Heart left ventricle (tissue), 16 donors: ENCODE data around the gene NACAD. TPM values are rescaled to one million over a fixed set of nuclear protein-coding genes. Genes with fewer than 3 reads are reported as not detected.
"Not testable (repeated sequence)": the region's sequence is repeated elsewhere in the genome, so short reads cannot be mapped to it uniquely, and the experiment has no call there.

Experiments used
- ATAC-seq, 4 donors: fragments of 200-7000 bp; cut with Tn5 transposase; one replicate each; pipeline ENCODE4 v1.9.1; 2020 to 2022; ENCODE audit warnings: moderate library complexity in 4 of 4, mild to moderate bottlenecking in 3 of 4, moderate number of reproducible peaks in 1 of 4
- DNase-seq, 5 donors: peaks; one replicate each; pipeline ENCODE4 v3.0.0-alpha.2; 2020
- H3K27ac ChIP-seq, 12 donors: fragments of 200-600 bp; sonication (generic) in 4 of 12; one replicate each; pipeline versions ENCODE4 v1.5.0 to v1.8.0; 2016 to 2022; ENCODE audit warnings: mild to moderate bottlenecking in 2 of 12
- H3K27me3 ChIP-seq, 9 donors: fragments of 200-600 bp; sonication (generic) in 2 of 9; one replicate each; pipeline versions ENCODE4 v1.5.1 to v1.8.0; 2016 to 2022; ENCODE audit warnings: mild to moderate bottlenecking in 3 of 9
- H3K36me3 ChIP-seq, 9 donors: fragments of 200-600 bp; sonication (generic) in 2 of 9; one replicate each; pipeline versions ENCODE4 v1.5.0 to v1.8.0; 2018 to 2022; ENCODE audit warnings: mild to moderate bottlenecking in 2 of 9
- H3K4me1 ChIP-seq, 12 donors: fragments of 200-600 bp; sonication (generic) in 4 of 12; one replicate each; pipeline versions ENCODE4 v1.5.0 to v1.8.0; 2016 to 2022; ENCODE audit warnings: mild to moderate bottlenecking in 3 of 12
- H3K4me3 ChIP-seq, 12 donors: fragments of 200-600 bp; sonication (generic) in 4 of 12; one replicate each; pipeline versions ENCODE4 v1.5.0 to v1.8.0; 2017 to 2022; ENCODE audit warnings: mild to moderate bottlenecking in 9 of 12, moderate library complexity in 4 of 12
- H3K9me3 ChIP-seq, 12 donors: fragments of 200-600 bp; sonication (generic) in 4 of 12; one replicate each; pipeline versions ENCODE4 v1.5.0 to v1.8.0; 2016 to 2022; ENCODE audit warnings: mild to moderate bottlenecking in 1 of 12
- POLR2A ChIP-seq, 2 donors: fragments of 450-650 bp; IDR thresholded peaks; one replicate each; pipeline ENCODE4 v1.6.1; 2017; ENCODE audit warnings: antibody characterized with exemption in 2 of 2, mild to moderate bottlenecking in 2 of 2, moderate library complexity in 2 of 2
- WGBS, 4 donors: extraction: QIAGEN DNeasy Blood & Tissue Kit in 2 of 4; methylation state at CpG; one replicate each; pipeline versions ENCODE4 v1.1.5 to v1.1.7; 2013 to 2018; 5-methylcytosine and 5-hydroxymethylcytosine counted together
- intact Hi-C, 10 donors: fragments of 100-400 bp; cut with DNase I; formaldehyde crosslinking; loops; one replicate each; pipeline versions ENCODE4 v1.11.1 to v1.14.2; 2022
- polyA plus RNA-seq, 2 donors: library from polyadenylated mRNA; stranded (reverse); fragments of 200-250 nt; gene quantifications; one replicate each; pipeline ENCODE4 v1.2.3, GENCODE V29; 2013
- total RNA-seq, 9 donors: library from RNA; depleted of rRNA in 2 of 9; stranded (reverse); fragments of >200 nt in 2 of 9; fragmentation: NEBNext Ultra II Directional in 3 of 9; extraction: Animal tissue kit (Norgen Biotek cat#: 25700) in 3 of 9; gene quantifications; one replicate each; pipeline versions ENCODE4 v1.1.0 to v1.2.4, GENCODE V29; 2016 to 2023
- TF ChIP-seq, protein P1 (sequence below), 12 donors: fragments of 200-600 bp; sonication (generic) in 4 of 12; IDR thresholded peaks; one replicate each; pipeline versions ENCODE4 v1.5.0 to v1.8.0; 2018 to 2022; ENCODE audit warnings: antibody characterized with exemption in 12 of 12, mild to moderate bottlenecking in 5 of 12
- donor health status: ischemic (EF 13 %, LVEDD 7.1; RV severe dilation, severe dysfunction).
- donor health status: healthy with polysubstance abuse.
- donor health status: DM: no; HTN: yes; CAD: no.
- donor health status: DM: no; HTN: no; CAD: no.
- donor health status: ischemic (EF 25% LVEDD 6.9; RV normal size, moderate dysfunction).
- donor health status: ischemic (EF 25% LVEDD 5.7; RV mildly dilated, moderate dysfunction).
- donor health status: healthy.
- donor health status: DM: yes; HTN: yes; CAD: no.
- donor health status: ischemic (EF 35%, LVEDD 5.7; RV mildly dilated, moderate dysfunction).
- donor health status: nonischemic (EF 11% LVEDD 7.7; RV severe dilation, severe dysfunction).
- donor health status: DM: yes; HTN: yes; CAD: no.
- donor health status: PGD.
- donor health status: ischemic (EF 29% LVEDD 5.4; RV normal size, mild dysfunction).
- donor health status: nonischemic (EF 23%, LVEDD 6.1; RV moderate dilation, normal function).

NACAD gene
- total and polyA plus RNA-seq, 11 donors: 1.9 to 16.3 (median 5.3) TPM

DNA sequence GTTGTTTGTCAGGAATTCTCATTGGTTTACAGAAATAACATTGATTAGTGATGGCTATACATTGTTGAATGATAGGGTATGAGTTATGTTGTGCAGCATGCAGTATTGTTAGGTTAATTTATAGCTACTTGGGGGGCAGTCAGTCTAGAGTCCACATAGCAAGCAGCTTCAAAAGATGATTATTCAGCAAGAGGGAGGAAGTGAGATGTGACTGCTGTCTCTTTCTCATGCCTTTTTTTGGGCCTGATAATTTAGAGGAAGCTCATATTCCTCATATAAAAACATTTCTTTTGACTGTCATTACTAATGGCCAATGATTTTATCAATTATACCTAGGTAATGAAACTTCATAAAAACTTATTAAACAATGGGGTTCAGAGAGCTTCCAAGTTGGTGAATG lies 26.2 kb upstream of the NACAD start:
- intact Hi-C loops: loop anchor here in 6 of 10 donors (5.0 to 10.0 kb wide), 8 partner anchors 113 to 540 kb away; partner anchors contain the start of genes CCM2 (in 2 of the 6), DDX56 (in 1 of the 6), PURB (in 1 of the 6) and TMED4 (in 1 of the 6)

DNA sequence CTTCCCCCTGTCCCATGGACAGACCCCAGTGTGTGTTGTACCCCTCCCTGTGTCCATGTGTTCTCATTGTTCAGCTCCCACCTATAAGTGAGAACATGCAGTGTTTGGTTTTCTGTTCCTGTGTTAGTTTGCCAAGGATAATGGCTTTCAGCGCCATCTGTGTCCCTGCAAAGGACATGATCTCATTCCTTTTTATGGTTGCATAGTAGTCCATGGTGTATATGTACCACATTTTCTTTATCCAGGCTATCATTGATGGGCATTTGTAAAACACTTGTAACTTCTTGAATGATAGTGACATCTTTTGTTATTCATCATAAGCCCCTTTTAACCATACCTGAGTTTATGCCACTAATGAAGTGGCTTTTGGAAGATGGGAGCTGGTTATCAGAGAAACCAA lies 25.5 kb upstream of the NACAD start:
- not testable (repeated sequence) for H3K9me3 ChIP-seq, H3K4me3 ChIP-seq, H3K36me3 ChIP-seq, H3K27ac ChIP-seq, DNase-seq, ATAC-seq, H3K27me3 ChIP-seq
- intact Hi-C loops: loop anchor here in 5 of 10 donors (5.0 to 10.0 kb wide), 7 partner anchors 112 to 539 kb away; partner anchors contain the start of genes CCM2 (in 2 of the 5), DDX56 (in 1 of the 5), PURB (in 1 of the 5) and TMED4 (in 1 of the 5)
- WGBS, 4 donors: 63 to 88% (median 78%) methylated on average over 1 of the region's 1 CpG
- H3K4me1 ChIP-seq: peaks cover 0 to 24% (median 15%) of the 10 kb centered on the region in 12 donors

More for the DNA sequence above, 26.2 kb upstream of the NACAD start:
- Histone ChIP-seq H3K4me1 (peaks cover 0 to 18% (median 14%) of the 10 kb centered on the region in 12 donors), H3K4me3 (no peak overlapping the region), H3K27me3 (no peaks in the 10 kb centered on the region), H3K27ac (no peak overlapping the region), H3K9me3 (no peaks in the 10 kb centered on the region), H3K36me3 (no peaks in the 10 kb centered on the region)
- TF ChIP-seq POLR2A (IDR thresholded peaks at IDR 0.05): no peak
- TF ChIP-seq, protein P1, sequence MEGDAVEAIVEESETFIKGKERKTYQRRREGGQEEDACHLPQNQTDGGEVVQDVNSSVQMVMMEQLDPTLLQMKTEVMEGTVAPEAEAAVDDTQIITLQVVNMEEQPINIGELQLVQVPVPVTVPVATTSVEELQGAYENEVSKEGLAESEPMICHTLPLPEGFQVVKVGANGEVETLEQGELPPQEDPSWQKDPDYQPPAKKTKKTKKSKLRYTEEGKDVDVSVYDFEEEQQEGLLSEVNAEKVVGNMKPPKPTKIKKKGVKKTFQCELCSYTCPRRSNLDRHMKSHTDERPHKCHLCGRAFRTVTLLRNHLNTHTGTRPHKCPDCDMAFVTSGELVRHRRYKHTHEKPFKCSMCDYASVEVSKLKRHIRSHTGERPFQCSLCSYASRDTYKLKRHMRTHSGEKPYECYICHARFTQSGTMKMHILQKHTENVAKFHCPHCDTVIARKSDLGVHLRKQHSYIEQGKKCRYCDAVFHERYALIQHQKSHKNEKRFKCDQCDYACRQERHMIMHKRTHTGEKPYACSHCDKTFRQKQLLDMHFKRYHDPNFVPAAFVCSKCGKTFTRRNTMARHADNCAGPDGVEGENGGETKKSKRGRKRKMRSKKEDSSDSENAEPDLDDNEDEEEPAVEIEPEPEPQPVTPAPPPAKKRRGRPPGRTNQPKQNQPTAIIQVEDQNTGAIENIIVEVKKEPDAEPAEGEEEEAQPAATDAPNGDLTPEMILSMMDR (IDR thresholded peaks at IDR 0.05): no peak
- no peak for DNase-seq
- ATAC-seq: no peak

DNA sequence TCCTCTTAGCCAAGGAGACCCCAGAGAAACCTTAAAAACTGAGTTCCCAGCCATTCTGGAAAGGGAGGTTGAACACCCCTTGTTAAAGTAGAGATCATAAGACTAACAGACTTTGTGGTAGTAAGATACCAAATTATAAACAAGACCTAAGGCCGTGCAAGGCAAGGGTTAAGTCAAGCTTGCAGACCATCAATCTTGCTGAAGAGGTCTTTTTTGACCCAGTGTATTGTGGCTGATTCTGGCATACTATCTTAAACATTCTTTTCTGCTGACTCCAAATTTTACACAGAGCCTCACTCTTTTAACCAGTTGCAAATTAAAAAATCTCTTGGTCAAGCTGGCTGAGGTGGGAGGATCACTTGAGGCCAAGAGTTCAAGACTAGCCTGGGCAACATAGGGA lies 23.9 kb upstream of the NACAD start:
- DNase-seq (no peak), ATAC-seq (no peak)
- no peak for TF ChIP-seq POLR2A (IDR thresholded peaks at IDR 0.05)
- TF ChIP-seq, protein P1 (IDR thresholded peaks at IDR 0.05): no peak
- 81 to 92% (median 88%) methylated on average over 1 of the region's 1 CpG for whole genome bisulfite sequencing, 4 donors
- Histone ChIP-seq H3K27ac (peak overlapping the region in 6 of 12 donors; percentile 86 to 98 (median 94)), H3K4me3 (peak overlapping the region in 5 of 12 donors; percentile 67 to 92 (median 71)), H3K4me1 (peaks cover 5 to 40% (median 30%) of the 10 kb centered on the region in 12 donors), H3K9me3 (no peaks in the 10 kb centered on the region), H3K36me3 (peaks cover 0 to 17% (median 14%) of the 10 kb centered on the region in 9 donors), H3K27me3 (no peaks in the 10 kb centered on the region)
- intact Hi-C loops: loop anchor here in 5 of 10 donors (1.0 to 10.0 kb wide), 8 partner anchors 110 to 538 kb away; partner anchors contain the start of genes CCM2 (in 2 of the 5), DDX56 (in 1 of the 5), PURB (in 1 of the 5) and TMED4 (in 1 of the 5)

DNA sequence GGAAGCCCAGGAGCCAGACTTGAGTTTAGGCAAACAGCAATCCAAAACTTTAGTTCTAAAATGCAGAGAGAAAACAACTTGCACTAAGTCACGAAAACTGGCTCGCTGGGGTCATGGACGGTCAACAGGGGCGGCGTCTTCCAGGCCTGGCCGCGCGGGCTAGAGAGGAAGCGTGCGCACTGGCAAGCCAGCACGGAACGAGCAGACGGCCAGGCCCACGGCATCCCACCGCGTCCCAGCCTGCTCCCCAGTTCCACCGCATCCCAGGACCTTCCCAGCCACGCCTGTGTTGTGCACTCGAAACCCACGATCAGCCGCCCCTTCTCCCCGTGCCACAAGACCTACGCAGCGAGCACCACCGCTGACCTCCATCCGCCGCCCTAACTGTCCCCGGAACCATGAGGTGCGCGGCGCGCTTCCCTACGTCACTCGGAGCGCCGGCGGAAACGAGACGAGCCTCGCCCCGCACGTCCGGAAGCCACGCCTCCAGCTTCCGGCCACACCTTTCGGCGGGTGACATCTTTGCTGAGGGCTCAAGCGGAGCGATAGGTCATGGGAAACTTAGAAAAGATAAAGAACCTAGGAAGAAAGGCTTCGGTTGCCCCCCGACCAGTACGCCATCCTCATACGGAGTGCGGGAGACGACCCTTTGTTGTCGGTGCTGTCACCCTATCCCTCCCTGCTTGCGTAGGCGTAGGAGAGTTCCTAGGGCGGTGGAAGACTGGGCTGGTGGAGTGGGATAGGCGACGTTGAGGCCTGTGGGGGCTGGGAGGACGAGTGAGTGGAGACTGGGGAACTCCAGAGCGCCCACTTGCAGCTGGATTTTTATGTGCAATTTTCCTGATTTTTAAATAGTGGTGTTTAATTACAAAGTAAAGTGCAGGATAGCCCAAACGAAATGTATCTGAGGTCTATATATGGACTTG lies 22.8 kb upstream of the NACAD start, which contains the start of gene TBRG4:
TSS of gene TBRG4 (minus strand) at position 400 of the 926 bp plus-strand sequence. CDS start 2,460 bp downstream, outside the sequence.
- Histone ChIP-seq H3K4me3 (peak within 1 kb of the TSS; percentile 51 to 92 (median 78)), H3K27me3 (no peaks in the 10 kb centered on the region), H3K9me3 (no peaks in the 10 kb centered on the region), H3K36me3 (peaks cover 0 to 28% (median 25%) of the 10 kb centered on the region in 9 donors), H3K27ac (peak within 1 kb of the TSS; percentile 86 to 98 (median 94)), H3K4me1 (peaks cover 5 to 49% (median 38%) of the 10 kb centered on the region in 12 donors)
- ATAC-seq: peak; percentile 99
- 0 to 1% (median 0%) methylated on average over 36 to 64 of the region's 64 CpGs for WGBS, 4 donors
- intact Hi-C loops: loop anchor here in 6 of 10 donors (1.0 to 10.0 kb wide), 12 partner anchors 109 to 537 kb away; partner anchors contain the start of genes CCM2 (in 4 of the 6), TMED4 (in 2 of the 6), DDX56 (in 1 of the 6) and PURB (in 1 of the 6)
- TF ChIP-seq, protein P1 (IDR thresholded peaks at IDR 0.05): peak in 11 of 12 donors; percentile 16 to 63 (median 40)
- peak in 1 of 2 donors; percentile 81 for TF ChIP-seq POLR2A (IDR thresholded peaks at IDR 0.05)
- peak; percentile 93 to 97 (median 96) for DNase-seq
